CD4-positive, alpha-beta T cell (primary cell): ENCODE results near the gene SLC17A9. TPM values are rescaled to one million over a fixed set of nuclear protein-coding genes. Genes with fewer than 3 reads are reported as not detected.

Experiments
- ATAC-seq: fragments of 200-7000 bp; cut with Tn5 transposase; one replicate; pipeline ENCODE4 v1.10.0; 2022; ENCODE audit warnings: mild to moderate bottlenecking; ENCODE audit not compliant: poor library complexity
- CTCF ChIA-PET: fragments of 350-600 bp; sonication (Branson Sonifier 250); formaldehyde crosslinking; loops from one replicate; lab custom pipeline; 2021; ENCODE audit warnings: antibody characterized with exemption, inconsistent platforms; lab: Charles Lee
- POLR2A ChIA-PET: fragments of 350-600 bp; sonication (Branson Sonifier 250); formaldehyde crosslinking; loops from one replicate; lab custom pipeline; 2021; ENCODE audit warnings: antibody characterized with exemption, inconsistent platforms; lab: Charles Lee
- DNase-seq, 14 experiments: peaks; one replicate each; pipeline ENCODE4 v3.0.0-alpha.2; 2013 to 2020; ENCODE audit warnings: mixed read lengths in 2 of 14
- H3K27ac ChIP-seq, 2 donors: one replicate each; pipeline versions ENCODE4 v1.5.1 to v1.7.0; 2013; ENCODE audit warnings: low read length in 2 of 2, low read depth in 1 of 2, mild to moderate bottlenecking in 1 of 2
- H3K27me3 ChIP-seq, 2 experiments: 1 replicate in 1 of 2; 2 replicates in 1 of 2; pipeline versions ENCODE4 v1.6.1 to v1.7.0; 2013; ENCODE audit warnings: low read length in 2 of 2, control low read depth in 1 of 2, mild to moderate bottlenecking in 1 of 2, moderate library complexity in 1 of 2; ENCODE audit not compliant: insufficient read depth in 2 of 2, control insufficient read depth in 1 of 2
- H3K36me3 ChIP-seq: one replicate; pipeline ENCODE4 v1.6.1; 2013; ENCODE audit warnings: low read length, control low read depth; ENCODE audit not compliant: insufficient read depth
- H3K4me1 ChIP-seq: one replicate; pipeline ENCODE4 v1.6.1; 2013; ENCODE audit warnings: low read length, control low read depth; ENCODE audit not compliant: insufficient read depth
- H3K4me3 ChIP-seq: one replicate; pipeline ENCODE4 v1.5.1; 2013; ENCODE audit warnings: mild to moderate bottlenecking, low read length, moderate library complexity
- H3K9me3 ChIP-seq, 2 experiments: 1 replicate in 1 of 2; 2 replicates in 1 of 2; pipeline versions ENCODE4 v1.6.1 to v1.7.0; 2013; ENCODE audit warnings: low read length in 2 of 2, mild to moderate bottlenecking in 2 of 2, control low read depth in 1 of 2, moderate library complexity in 1 of 2; ENCODE audit not compliant: control insufficient read depth in 1 of 2, insufficient read depth in 1 of 2
- H3K27ac Mint-ChIP-seq: one replicate; pipeline ENCODE4 v1.8.0; 2020; ENCODE audit warnings: mixed read lengths
- H3K27me3 Mint-ChIP-seq: one replicate; pipeline ENCODE4 v1.8.0; 2021; ENCODE audit warnings: mixed read lengths
- H3K36me3 Mint-ChIP-seq: one replicate; pipeline ENCODE4 v1.8.0; 2021; ENCODE audit warnings: low read depth, mixed read lengths
- H3K4me1 Mint-ChIP-seq: one replicate; pipeline ENCODE4 v1.8.0; 2021; ENCODE audit warnings: low read depth, mixed read lengths
- H3K4me3 Mint-ChIP-seq: one replicate; pipeline ENCODE4 v1.8.0; 2020; ENCODE audit warnings: mild to moderate bottlenecking, mixed read lengths
- H3K9me3 Mint-ChIP-seq: one replicate; pipeline ENCODE4 v1.8.0; 2020; ENCODE audit warnings: mixed read lengths
- intact Hi-C, 2 experiments: fragments of 100-400 bp; cut with DNase I in 1 of 2; cut with micrococcal nuclease in 1 of 2; formaldehyde crosslinking; loops; one replicate each; pipeline versions ENCODE4 v1.15.1 to v1.9.0; 2023 to 2025; cut with DNase I, micrococcal nuclease
- total RNA-seq, 174 experiments: library from RNA in 2 of 174; stranded (reverse) in 2 of 174; gene quantifications; one replicate each; pipeline ENCODE4 v1.2.3 and lab custom pipeline; 2021 to 2026
- TF ChIP-seq, protein P1 (sequence below): fragments of 200-600 bp; IDR thresholded peaks from one replicate; pipeline ENCODE4 v1.8.0; 2022; ENCODE audit warnings: antibody characterized with exemption, mild to moderate bottlenecking

SLC17A9 gene
- total RNA-seq, 2 experiments from 2014 or later = 3.5 to 5.5 TPM

DNA sequence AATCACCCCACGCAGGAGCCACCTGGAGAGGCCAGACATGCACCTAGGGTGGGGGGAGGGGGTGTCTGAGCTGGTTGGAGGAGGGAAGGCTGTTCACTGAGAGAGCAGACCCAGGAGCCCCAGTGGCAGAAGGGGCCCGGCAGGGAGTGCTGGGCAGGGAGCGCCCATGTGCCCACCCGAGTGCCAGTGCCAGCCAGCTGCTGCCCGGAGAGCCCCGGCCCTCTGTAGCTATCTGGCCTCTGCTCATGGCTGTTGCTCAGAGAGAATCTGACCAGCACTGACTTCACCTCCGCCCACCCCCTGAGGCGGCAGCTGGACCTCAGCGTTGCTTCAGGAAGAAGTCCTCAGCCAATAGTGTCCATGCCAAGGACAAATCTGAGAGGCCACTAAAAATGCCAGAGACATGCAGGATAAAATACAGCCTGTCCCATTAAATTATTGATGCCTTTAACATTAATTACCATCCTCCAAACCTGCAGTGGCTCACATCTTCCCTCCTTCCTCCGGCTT, 22.8 kb downstream of the SLC17A9 start:
- peaks cover 64 to 68% of the 10 kb centered on the region in 2 experiments for H3K27me3 ChIP-seq
- H3K4me1 Mint-ChIP-seq = peaks cover 40% of the 10 kb centered on the region
- POLR2A ChIA-PET = no interaction called here

DNA sequence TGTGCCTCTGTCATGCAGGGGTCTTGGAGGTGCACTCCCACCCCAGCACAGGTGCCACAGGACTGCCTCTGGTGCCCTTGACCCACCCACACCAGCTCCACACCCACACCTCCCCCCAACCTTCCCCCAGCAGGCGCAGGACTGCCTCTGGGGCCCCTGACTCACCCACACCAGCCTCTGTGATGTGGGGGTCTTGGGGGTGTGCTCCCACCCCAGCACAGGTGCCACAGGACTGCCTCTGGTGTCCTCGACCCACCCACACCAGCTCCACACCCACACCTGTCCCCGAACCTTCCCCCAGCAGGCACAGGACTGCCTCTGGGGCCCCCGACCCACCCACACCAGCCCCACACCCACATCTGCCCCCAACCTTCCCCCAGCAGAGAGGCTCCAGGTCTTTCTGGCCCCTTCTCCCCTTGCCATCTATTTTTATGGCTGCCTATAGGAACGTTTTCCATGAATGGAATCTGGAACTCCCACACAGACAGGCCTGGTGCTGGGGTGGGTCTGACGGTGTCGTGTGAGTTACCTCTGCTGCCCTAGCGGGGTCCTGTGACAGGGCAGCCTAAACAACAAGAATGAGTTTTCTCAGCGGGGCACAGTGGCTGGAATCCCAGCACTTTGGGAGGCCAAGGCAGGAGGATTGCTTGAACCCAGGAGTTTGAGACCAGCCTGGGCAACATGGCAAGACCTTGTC, 23.5 kb downstream of the SLC17A9 start:
- no peak overlapping the region for H3K4me3 ChIP-seq
- peaks cover 46% of the 10 kb centered on the region for H3K4me1 Mint-ChIP-seq
- TF ChIP-seq, protein P1, sequence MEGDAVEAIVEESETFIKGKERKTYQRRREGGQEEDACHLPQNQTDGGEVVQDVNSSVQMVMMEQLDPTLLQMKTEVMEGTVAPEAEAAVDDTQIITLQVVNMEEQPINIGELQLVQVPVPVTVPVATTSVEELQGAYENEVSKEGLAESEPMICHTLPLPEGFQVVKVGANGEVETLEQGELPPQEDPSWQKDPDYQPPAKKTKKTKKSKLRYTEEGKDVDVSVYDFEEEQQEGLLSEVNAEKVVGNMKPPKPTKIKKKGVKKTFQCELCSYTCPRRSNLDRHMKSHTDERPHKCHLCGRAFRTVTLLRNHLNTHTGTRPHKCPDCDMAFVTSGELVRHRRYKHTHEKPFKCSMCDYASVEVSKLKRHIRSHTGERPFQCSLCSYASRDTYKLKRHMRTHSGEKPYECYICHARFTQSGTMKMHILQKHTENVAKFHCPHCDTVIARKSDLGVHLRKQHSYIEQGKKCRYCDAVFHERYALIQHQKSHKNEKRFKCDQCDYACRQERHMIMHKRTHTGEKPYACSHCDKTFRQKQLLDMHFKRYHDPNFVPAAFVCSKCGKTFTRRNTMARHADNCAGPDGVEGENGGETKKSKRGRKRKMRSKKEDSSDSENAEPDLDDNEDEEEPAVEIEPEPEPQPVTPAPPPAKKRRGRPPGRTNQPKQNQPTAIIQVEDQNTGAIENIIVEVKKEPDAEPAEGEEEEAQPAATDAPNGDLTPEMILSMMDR = no peak
- H3K4me1 ChIP-seq = peaks cover 50% of the 10 kb centered on the region
- DNase-seq = no peak
- peaks cover 0 to 26% of the 10 kb centered on the region in 2 experiments for H3K9me3 ChIP-seq
- ChIA-PET POLR2A (no interaction called here), CTCF (interaction anchor here (3.3 kb wide), 1 partner anchor 33 kb away, joined by 24 read pairs; no protein-coding TSS in a partner anchor)
- no peaks in the 10 kb centered on the region for H3K36me3 ChIP-seq
- ATAC-seq = no peak
- H3K27me3 ChIP-seq = peaks cover 68 to 74% of the 10 kb centered on the region in 2 experiments
- H3K9me3 Mint-ChIP-seq = no peaks in the 10 kb centered on the region
- H3K27ac Mint-ChIP-seq = peak overlapping the region; percentile 33
- H3K4me3 Mint-ChIP-seq = no peak overlapping the region
- no peaks in the 10 kb centered on the region for H3K36me3 Mint-ChIP-seq
- no peak overlapping the region for H3K27ac ChIP-seq
- intact Hi-C loops = no loop called here
- peaks cover 83% of the 10 kb centered on the region for H3K27me3 Mint-ChIP-seq

More for the DNA sequence above, 22.8 kb downstream of the SLC17A9 start:
- CTCF ChIA-PET = interaction anchor here (3.3 kb wide), 1 partner anchor 34 kb away, joined by 24 read pairs; no protein-coding TSS in a partner anchor
- no peak overlapping the region for H3K27ac ChIP-seq
- H3K9me3 Mint-ChIP-seq = no peaks in the 10 kb centered on the region
- H3K4me3 ChIP-seq = no peak overlapping the region
- peaks cover 43% of the 10 kb centered on the region for H3K4me1 ChIP-seq
- H3K9me3 ChIP-seq = peaks cover 0 to 20% of the 10 kb centered on the region in 2 experiments
- no peaks in the 10 kb centered on the region for H3K36me3 ChIP-seq
- ATAC-seq = no peak
- TF ChIP-seq, protein P1 = no peak
- no peaks in the 10 kb centered on the region for H3K36me3 Mint-ChIP-seq
- intact Hi-C loops = no loop called here
- peaks cover 77% of the 10 kb centered on the region for H3K27me3 Mint-ChIP-seq
- DNase-seq = no peak
- no peak overlapping the region for H3K4me3 Mint-ChIP-seq
- no peak overlapping the region for H3K27ac Mint-ChIP-seq

DNA sequence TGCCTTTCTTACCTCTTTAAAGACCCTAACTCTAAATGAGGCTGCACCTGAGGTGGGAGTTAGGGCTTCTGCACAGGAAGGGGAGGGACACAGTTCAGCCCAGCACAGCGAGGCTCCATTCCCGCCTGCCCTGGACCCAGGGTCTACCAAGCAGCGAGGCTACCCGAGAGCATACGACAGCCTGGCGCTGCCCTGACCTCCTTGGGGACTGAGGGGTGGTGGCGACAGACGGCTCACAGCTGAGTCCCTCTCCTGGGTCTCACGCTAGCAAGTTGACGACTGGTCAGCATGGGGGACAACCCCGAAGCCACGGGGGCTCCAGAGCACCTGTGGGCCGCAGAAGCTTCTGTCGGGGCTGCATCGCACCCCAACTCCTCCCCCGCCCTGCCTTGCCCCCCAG, 24.4 kb downstream of the SLC17A9 start:
- H3K27me3 Mint-ChIP-seq = peaks cover 82% of the 10 kb centered on the region
- ChIA-PET POLR2A (interaction anchor here (3.0 kb wide), 1 partner anchor 23 kb away, joined by 21 read pairs; no protein-coding TSS in a partner anchor), CTCF (interaction anchor here (0.5 to 3.3 kb wide), 2 partner anchors 32 to 73 kb away, joined by 3 to 24 read pairs; no protein-coding TSS in a partner anchor)
- no peak overlapping the region for H3K27ac Mint-ChIP-seq
- peaks cover 59% of the 10 kb centered on the region for H3K4me1 ChIP-seq
- TF ChIP-seq, protein P1 = no peak
- no peaks in the 10 kb centered on the region for H3K36me3 ChIP-seq
- H3K36me3 Mint-ChIP-seq = no peaks in the 10 kb centered on the region
- no peak overlapping the region for H3K4me3 Mint-ChIP-seq
- DNase-seq (no peak), ATAC-seq (no peak)
- no peak overlapping the region for H3K27ac ChIP-seq
- intact Hi-C loops = no loop called here
- peaks cover 0 to 28% of the 10 kb centered on the region in 2 experiments for H3K9me3 ChIP-seq
- peaks cover 72 to 76% of the 10 kb centered on the region in 2 experiments for H3K27me3 ChIP-seq
- peaks cover 46% of the 10 kb centered on the region for H3K4me1 Mint-ChIP-seq
- H3K4me3 ChIP-seq = no peak overlapping the region
- no peaks in the 10 kb centered on the region for H3K9me3 Mint-ChIP-seq
